ENCODE measurements around the gene FTL.

DNA sequence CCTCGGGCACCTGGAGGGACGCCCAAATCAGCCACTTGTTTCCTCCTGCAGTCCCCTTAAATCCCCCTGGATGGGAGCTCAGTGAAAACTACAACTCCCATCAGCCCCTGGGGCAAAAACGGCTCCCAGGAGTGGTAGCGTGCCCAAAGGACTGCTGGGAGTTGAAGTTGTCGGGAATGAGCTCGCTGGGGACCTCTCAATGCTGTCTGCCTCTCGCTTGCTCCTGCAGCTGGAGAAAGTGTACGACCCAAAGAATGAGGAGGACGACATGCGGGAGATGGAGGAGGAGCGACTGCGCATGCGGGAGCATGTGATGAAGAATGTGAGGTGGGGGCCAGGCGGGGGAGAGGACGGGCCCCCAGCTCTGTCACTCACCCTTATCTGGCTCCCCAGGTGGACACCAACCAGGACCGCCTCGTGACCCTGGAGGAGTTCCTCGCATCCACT, 46.3 kb upstream of the FTL start:
- TF ChIP-seq, protein P1, sequence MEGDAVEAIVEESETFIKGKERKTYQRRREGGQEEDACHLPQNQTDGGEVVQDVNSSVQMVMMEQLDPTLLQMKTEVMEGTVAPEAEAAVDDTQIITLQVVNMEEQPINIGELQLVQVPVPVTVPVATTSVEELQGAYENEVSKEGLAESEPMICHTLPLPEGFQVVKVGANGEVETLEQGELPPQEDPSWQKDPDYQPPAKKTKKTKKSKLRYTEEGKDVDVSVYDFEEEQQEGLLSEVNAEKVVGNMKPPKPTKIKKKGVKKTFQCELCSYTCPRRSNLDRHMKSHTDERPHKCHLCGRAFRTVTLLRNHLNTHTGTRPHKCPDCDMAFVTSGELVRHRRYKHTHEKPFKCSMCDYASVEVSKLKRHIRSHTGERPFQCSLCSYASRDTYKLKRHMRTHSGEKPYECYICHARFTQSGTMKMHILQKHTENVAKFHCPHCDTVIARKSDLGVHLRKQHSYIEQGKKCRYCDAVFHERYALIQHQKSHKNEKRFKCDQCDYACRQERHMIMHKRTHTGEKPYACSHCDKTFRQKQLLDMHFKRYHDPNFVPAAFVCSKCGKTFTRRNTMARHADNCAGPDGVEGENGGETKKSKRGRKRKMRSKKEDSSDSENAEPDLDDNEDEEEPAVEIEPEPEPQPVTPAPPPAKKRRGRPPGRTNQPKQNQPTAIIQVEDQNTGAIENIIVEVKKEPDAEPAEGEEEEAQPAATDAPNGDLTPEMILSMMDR (IDR thresholded peaks at IDR 0.05; ENCODE audit: poor library complexity), result no peak
- TF ChIP-seq EZH2phosphoT487 (IDR thresholded peaks at IDR 0.05; ENCODE audit: low read depth, severe bottlenecking, unreplicated experiment), result no peak
- no peak for TF ChIP-seq EZH2 (IDR thresholded peaks at IDR 0.05; ENCODE audit: borderline replicate concordance)
